ENCODE measurements around the gene SH3D19. TPM values are rescaled to one million over a fixed set of nuclear protein-coding genes. Genes with fewer than 3 reads are reported as not detected.

The SH3D19 gene
- total RNA-seq, 4 donors from 2014 or later, result 159 to 295 (median 224) TPM

- H3K27me3 ChIP-seq, result no peaks in the 10 kb centered on the region
- H3K9me3 ChIP-seq, result no peaks in the 10 kb centered on the region
- DNase-seq, result no peak
- H3K4me1 ChIP-seq, result no peaks in the 10 kb centered on the region
- no peak for TF ChIP-seq CTCF (IDR thresholded peaks at IDR 0.05)
- TF ChIP-seq POLR2A (IDR thresholded peaks at IDR 0.05), result no peak
- H3K36me3 ChIP-seq, result peaks cover 0 to 80% (median 0%) of the 10 kb centered on the region in 3 donors
- no peak overlapping the region for H3K4me3 ChIP-seq
- H3K27ac ChIP-seq, result no peak overlapping the region
Observed at GRCh38 chr4:151147000-151147399, 178.4 kb downstream of the SH3D19 start.

- no peak for DNase-seq
- H3K9me3 ChIP-seq, result no peaks in the 10 kb centered on the region
- no peak overlapping the region for H3K4me3 ChIP-seq
- no peaks in the 10 kb centered on the region for H3K27me3 ChIP-seq
- no peaks in the 10 kb centered on the region for H3K4me1 ChIP-seq
- peaks cover 0 to 96% (median 0%) of the 10 kb centered on the region in 3 donors for H3K36me3 ChIP-seq
- TF ChIP-seq POLR2A (IDR thresholded peaks at IDR 0.05), result no peak
- TF ChIP-seq CTCF (IDR thresholded peaks at IDR 0.05), result no peak
- no peak overlapping the region for H3K27ac ChIP-seq
Observed at GRCh38 chr4:151144329-151145072, 180.9 kb downstream of the SH3D19 start.

- Histone ChIP-seq H3K27me3 (no peaks in the 10 kb centered on the region), H3K9me3 (no peaks in the 10 kb centered on the region), H3K4me1 (no peaks in the 10 kb centered on the region), H3K36me3 (peaks cover 0 to 96% (median 0%) of the 10 kb centered on the region in 3 donors), H3K27ac (no peak overlapping the region), H3K4me3 (no peak overlapping the region)
- TF ChIP-seq CTCF (IDR thresholded peaks at IDR 0.05) (no peak), POLR2A (IDR thresholded peaks at IDR 0.05) (no peak)
- no peak for DNase-seq
Observed at GRCh38 chr4:151143811-151144210, 181.6 kb downstream of the SH3D19 start.

- peaks cover 0 to 96% (median 0%) of the 10 kb centered on the region in 3 donors for H3K36me3 ChIP-seq
- no peak overlapping the region for H3K27ac ChIP-seq
- DNase-seq, result no peak
- TF ChIP-seq CTCF (IDR thresholded peaks at IDR 0.05) (no peak), POLR2A (IDR thresholded peaks at IDR 0.05) (no peak)
- H3K4me3 ChIP-seq, result no peak overlapping the region
- H3K4me1 ChIP-seq, result no peaks in the 10 kb centered on the region
- H3K27me3 ChIP-seq, result no peaks in the 10 kb centered on the region
- no peaks in the 10 kb centered on the region for H3K9me3 ChIP-seq
Observed at GRCh38 chr4:151143162-151143561, 182.2 kb downstream of the SH3D19 start.

- Histone ChIP-seq H3K27ac (no peak overlapping the region), H3K36me3 (peaks cover 0 to 94% (median 0%) of the 10 kb centered on the region in 3 donors), H3K4me1 (no peaks in the 10 kb centered on the region), H3K9me3 (no peaks in the 10 kb centered on the region), H3K4me3 (no peak overlapping the region), H3K27me3 (no peaks in the 10 kb centered on the region)
- no peak for DNase-seq
- TF ChIP-seq POLR2A (IDR thresholded peaks at IDR 0.05), result no peak
- no peak for TF ChIP-seq CTCF (IDR thresholded peaks at IDR 0.05)
Observed at GRCh38 chr4:151142758-151143157, 182.6 kb downstream of the SH3D19 start.

Data from Peyer's patch (tissue), 4 donors.